Fibroblast of lung (primary cell): ENCODE results near the gene LMOD3.

Experiments used
- CTCF ChIP-seq, 2 donors: IDR thresholded peaks in 1 of 2; conservative IDR thresholded peaks in 1 of 2; 1 replicate in 1 of 2; 2 replicates in 1 of 2; pipeline ENCODE4 v1.5.1; 2011 to 2012; ENCODE audit warnings: low read length in 2 of 2, control low read depth in 1 of 2, inconsistent platforms in 1 of 2, low read depth in 1 of 2, mild to moderate bottlenecking in 1 of 2
- EZH2 ChIP-seq: IDR thresholded peaks from 2 replicates; pipeline ENCODE4 v1.5.1; 2012; ENCODE audit warnings: low read length, control low read depth, mild to moderate bottlenecking; ENCODE audit errors: missing control alignments

- TF ChIP-seq EZH2 (no peak), CTCF (conservative IDR thresholded peaks at IDR 0.05 in 1 of 2, IDR thresholded peaks at IDR 0.05 in 1 of 2; ENCODE audit: low read depth in 1 of 2, low read length in 2 of 2) (no peak)
Observed at GRCh38 chr3:69110941-69111546, 11.4 kb downstream of the LMOD3 start.
